Mesenchymal stem cell (in vitro differentiated cells and primary cell): ENCODE results near the gene DNAJC6.

Experiments used
- DNase-seq: peaks from one replicate; pipeline ENCODE4 v3.0.0-alpha.2; 2013
- H2AFZ ChIP-seq: one replicate; pipeline ENCODE4 v1.6.1; 2013; ENCODE audit warnings: low read depth, mild to moderate bottlenecking, control low read depth, inconsistent platforms, low read length, moderate library complexity
- H2AK5ac ChIP-seq: 2 replicates; pipeline ENCODE4 v1.6.1; 2013; ENCODE audit warnings: low read length, moderate library complexity, mild to moderate bottlenecking, inconsistent platforms; ENCODE audit not compliant: severe bottlenecking
- H2BK120ac ChIP-seq: one replicate; pipeline ENCODE4 v1.6.1; 2013; ENCODE audit warnings: low read depth, mild to moderate bottlenecking, inconsistent platforms, low read length, moderate library complexity
- H2BK12ac ChIP-seq, 2 experiments: one replicate each; pipeline ENCODE4 v1.6.1; 2013; ENCODE audit warnings: inconsistent platforms in 2 of 2, low read length in 2 of 2, mild to moderate bottlenecking in 2 of 2, moderate library complexity in 2 of 2, control low read depth in 1 of 2
- H2BK15ac ChIP-seq: one replicate; pipeline ENCODE4 v1.6.1; 2013; ENCODE audit warnings: mild to moderate bottlenecking, low read depth, inconsistent platforms; ENCODE audit not compliant: poor library complexity, severe bottlenecking
- H2BK5ac ChIP-seq: 2 replicates; pipeline ENCODE4 v1.6.1; 2013; ENCODE audit warnings: low read depth, mild to moderate bottlenecking, low read length, control low read depth, inconsistent platforms; ENCODE audit not compliant: poor library complexity, severe bottlenecking
- H3K14ac ChIP-seq, 2 experiments: one replicate each; pipeline ENCODE4 v1.6.1; 2013; ENCODE audit warnings: inconsistent platforms in 2 of 2, low read length in 2 of 2, control low read depth in 1 of 2, mild to moderate bottlenecking in 1 of 2, moderate library complexity in 1 of 2
- H3K18ac ChIP-seq, 2 experiments: one replicate each; pipeline ENCODE4 v1.6.1; 2013; ENCODE audit warnings: inconsistent platforms in 2 of 2, low read length in 2 of 2, control low read depth in 1 of 2, low read depth in 1 of 2, mild to moderate bottlenecking in 1 of 2
- H3K23ac ChIP-seq, 2 experiments: one replicate each; pipeline ENCODE4 v1.6.1; 2013; ENCODE audit warnings: inconsistent platforms in 2 of 2, low read length in 2 of 2, mild to moderate bottlenecking in 2 of 2, moderate library complexity in 2 of 2, control low read depth in 1 of 2
- H3K27ac ChIP-seq: 2 replicates; pipeline ENCODE4 v1.5.1; 2013; ENCODE audit warnings: mild to moderate bottlenecking, moderate library complexity, low read length, control low read depth, inconsistent platforms; ENCODE audit not compliant: poor library complexity, severe bottlenecking
- H3K27me3 ChIP-seq, 2 experiments: 2 replicates each; pipeline versions ENCODE4 v1.6.1 to v1.7.0; 2013; ENCODE audit warnings: low read length in 2 of 2, mild to moderate bottlenecking in 2 of 2, moderate library complexity in 2 of 2, control low read depth in 1 of 2, inconsistent platforms in 1 of 2; ENCODE audit not compliant: control insufficient read depth in 1 of 2, insufficient read depth in 1 of 2
- H3K36me3 ChIP-seq, 2 experiments: 2 replicates each; pipeline versions ENCODE4 v1.6.1 to v1.7.0; 2013; ENCODE audit warnings: low read length in 2 of 2, control low read depth in 1 of 2, inconsistent platforms in 1 of 2, low read depth in 1 of 2, mild to moderate bottlenecking in 1 of 2; ENCODE audit not compliant: insufficient read depth in 2 of 2, control insufficient read depth in 1 of 2
- H3K4ac ChIP-seq, 2 experiments: one replicate each; pipeline ENCODE4 v1.6.1; 2013; ENCODE audit warnings: inconsistent platforms in 2 of 2, low read length in 2 of 2, mild to moderate bottlenecking in 2 of 2, moderate library complexity in 2 of 2, control low read depth in 1 of 2, low read depth in 1 of 2
- H3K4me1 ChIP-seq: 2 replicates; pipeline ENCODE4 v1.6.1; 2013; ENCODE audit warnings: low read depth, low read length, control low read depth; ENCODE audit not compliant: control insufficient read depth, insufficient read depth
- H3K4me2 ChIP-seq: 2 replicates; pipeline ENCODE4 v1.6.1; 2013; ENCODE audit warnings: low read length, mild to moderate bottlenecking, inconsistent platforms; ENCODE audit not compliant: poor library complexity, severe bottlenecking
- H3K4me3 ChIP-seq, 2 experiments: 2 replicates each; pipeline versions ENCODE4 v1.5.1 to v1.7.0; 2013; ENCODE audit warnings: low read length in 2 of 2, mild to moderate bottlenecking in 2 of 2, control low read depth in 1 of 2, low read depth in 1 of 2; ENCODE audit not compliant: insufficient read depth in 1 of 2
- H3K79me1 ChIP-seq: replicated peaks from 2 replicates; pipeline ENCODE4 v1.6.1; 2013; ENCODE audit warnings: mild to moderate bottlenecking, control low read depth, low read length, inconsistent platforms; ENCODE audit not compliant: poor library complexity, severe bottlenecking
- H3K9ac ChIP-seq: 2 replicates; pipeline ENCODE4 v1.7.0; 2013; ENCODE audit warnings: mild to moderate bottlenecking, low read length, moderate library complexity
- H3K9me3 ChIP-seq: 2 replicates; pipeline ENCODE4 v1.7.0; 2013; ENCODE audit warnings: mild to moderate bottlenecking, low read length; ENCODE audit not compliant: control insufficient read depth
- H4K8ac ChIP-seq: one replicate; pipeline ENCODE4 v1.6.1; 2013; ENCODE audit warnings: inconsistent platforms, mild to moderate bottlenecking, low read length, moderate library complexity
- H4K91ac ChIP-seq: one replicate; pipeline ENCODE4 v1.6.1; 2013; ENCODE audit warnings: mild to moderate bottlenecking, low read length, inconsistent platforms
- WGBS: methylation state at CpG from one replicate; pipeline ENCODE4 v1.1.7; 2013; ENCODE audit warnings: mixed read lengths; 5-methylcytosine and 5-hydroxymethylcytosine counted together

Gene DNAJC6

GRCh38 chr1:65362545-65362944, 53.2 kb downstream of the DNAJC6 start:
- 80% methylated on average over 2 of the region's 3 CpGs for WGBS
- no peak overlapping the region for H3K4me2 ChIP-seq

DNA sequence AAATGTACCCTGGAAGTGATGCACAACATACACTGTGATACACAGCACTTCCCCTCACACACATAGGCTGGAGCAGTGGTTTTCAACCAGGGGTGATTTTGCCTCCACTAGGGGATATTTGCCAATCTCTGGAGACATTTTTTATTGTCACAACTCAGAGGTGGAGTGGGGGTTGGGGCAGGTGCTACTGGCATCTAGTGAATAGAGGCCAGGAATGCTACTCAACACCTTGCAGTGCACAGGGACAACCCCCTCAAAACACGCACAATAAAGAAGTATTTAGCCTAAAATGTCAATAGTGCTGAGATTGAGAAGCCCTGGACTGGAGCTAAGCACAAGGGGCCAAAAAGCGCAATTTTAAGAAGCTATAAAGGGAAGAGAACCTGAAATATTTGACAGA, 54.1 kb downstream of the DNAJC6 start:
- no peak overlapping the region for H4K8ac ChIP-seq
- no peak overlapping the region for H3K18ac ChIP-seq
- no peak overlapping the region for H3K4me3 ChIP-seq
- H3K14ac ChIP-seq, result no peak overlapping the region
- no peaks in the 10 kb centered on the region for H3K9me3 ChIP-seq
- H2AFZ ChIP-seq, result no peak overlapping the region
- H2BK5ac ChIP-seq, result no peak overlapping the region
- no peak overlapping the region for H3K4ac ChIP-seq
- DNase-seq, result no peak
- peaks cover 3% of the 10 kb centered on the region for H3K79me1 ChIP-seq
- 100% methylated on average over 2 of the region's 2 CpGs for WGBS
- no peak overlapping the region for H2BK120ac ChIP-seq
- no peaks in the 10 kb centered on the region for H3K27me3 ChIP-seq
- H2BK12ac ChIP-seq, result no peak overlapping the region
- H3K27ac ChIP-seq, result no peak overlapping the region
- H3K36me3 ChIP-seq, result no peaks in the 10 kb centered on the region
- H3K9ac ChIP-seq, result no peak overlapping the region
- H3K4me1 ChIP-seq, result no peaks in the 10 kb centered on the region
- no peak overlapping the region for H3K4me2 ChIP-seq
- no peak overlapping the region for H2AK5ac ChIP-seq
- H2BK15ac ChIP-seq, result no peak overlapping the region
- H3K23ac ChIP-seq, result no peak overlapping the region
- H4K91ac ChIP-seq, result no peak overlapping the region

More at GRCh38 chr1:65362545-65362944, 53.2 kb downstream of the DNAJC6 start:
- no peak overlapping the region for H2BK12ac ChIP-seq
- no peak overlapping the region for H4K8ac ChIP-seq
- H2BK120ac ChIP-seq, result no peak overlapping the region
- no peak overlapping the region for H3K4ac ChIP-seq
- H2BK15ac ChIP-seq, result no peak overlapping the region
- H3K9ac ChIP-seq, result no peak overlapping the region
- H2AK5ac ChIP-seq, result no peak overlapping the region
- no peak for DNase-seq
- H3K36me3 ChIP-seq, result no peaks in the 10 kb centered on the region
- H3K23ac ChIP-seq, result no peak overlapping the region
- H3K79me1 ChIP-seq, result peaks cover 3% of the 10 kb centered on the region
- no peaks in the 10 kb centered on the region for H3K9me3 ChIP-seq
- no peak overlapping the region for H4K91ac ChIP-seq
- no peak overlapping the region for H3K14ac ChIP-seq
- no peak overlapping the region for H3K27ac ChIP-seq
- H3K18ac ChIP-seq, result no peak overlapping the region
- no peaks in the 10 kb centered on the region for H3K27me3 ChIP-seq
- no peak overlapping the region for H3K4me3 ChIP-seq
- H2BK5ac ChIP-seq, result no peak overlapping the region
- H3K4me1 ChIP-seq, result no peaks in the 10 kb centered on the region
- H2AFZ ChIP-seq, result no peak overlapping the region

DNA sequence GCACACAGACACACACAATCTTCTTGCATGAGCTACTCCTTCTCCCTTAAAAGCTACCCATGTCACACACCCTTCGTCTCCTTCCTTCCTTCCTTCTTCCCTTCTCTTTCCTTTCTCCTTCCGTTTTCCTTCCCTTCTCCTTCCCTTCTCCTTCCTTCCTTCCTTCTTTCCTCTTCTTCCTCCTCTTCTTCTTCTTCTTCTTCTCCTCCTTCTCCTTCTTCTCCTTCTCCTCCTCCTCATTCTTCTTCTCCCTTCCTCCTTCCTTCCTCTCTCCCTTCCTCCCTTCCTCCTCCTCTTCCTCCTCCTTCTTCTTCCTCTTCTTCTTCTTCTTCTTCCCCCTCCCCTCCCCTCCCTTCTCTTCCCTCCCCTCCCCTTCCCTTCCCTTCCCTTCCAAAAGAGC, 59.1 kb downstream of the DNAJC6 start:
- DNase-seq, result no peak
- H3K14ac ChIP-seq, result no peak overlapping the region
- no peaks in the 10 kb centered on the region for H3K9me3 ChIP-seq
- H3K4me1 ChIP-seq, result no peaks in the 10 kb centered on the region
- no peak overlapping the region for H4K8ac ChIP-seq
- H2BK12ac ChIP-seq, result no peak overlapping the region
- no peaks in the 10 kb centered on the region for H3K27me3 ChIP-seq
- no peak overlapping the region for H2AFZ ChIP-seq
- no peak overlapping the region for H3K4me2 ChIP-seq
- H3K4ac ChIP-seq, result no peak overlapping the region
- no peak overlapping the region for H2BK5ac ChIP-seq
- no peaks in the 10 kb centered on the region for H3K36me3 ChIP-seq
- H3K23ac ChIP-seq, result no peak overlapping the region
- no peak overlapping the region for H2AK5ac ChIP-seq
- no peak overlapping the region for H2BK15ac ChIP-seq
- H3K4me3 ChIP-seq, result no peak overlapping the region
- no peak overlapping the region for H3K18ac ChIP-seq
- WGBS, result 92% methylated on average over 2 of the region's 2 CpGs
- no peak overlapping the region for H2BK120ac ChIP-seq
- H3K27ac ChIP-seq, result no peak overlapping the region
- no peak overlapping the region for H3K9ac ChIP-seq
- H4K91ac ChIP-seq, result no peak overlapping the region
- no peaks in the 10 kb centered on the region for H3K79me1 ChIP-seq

DNA sequence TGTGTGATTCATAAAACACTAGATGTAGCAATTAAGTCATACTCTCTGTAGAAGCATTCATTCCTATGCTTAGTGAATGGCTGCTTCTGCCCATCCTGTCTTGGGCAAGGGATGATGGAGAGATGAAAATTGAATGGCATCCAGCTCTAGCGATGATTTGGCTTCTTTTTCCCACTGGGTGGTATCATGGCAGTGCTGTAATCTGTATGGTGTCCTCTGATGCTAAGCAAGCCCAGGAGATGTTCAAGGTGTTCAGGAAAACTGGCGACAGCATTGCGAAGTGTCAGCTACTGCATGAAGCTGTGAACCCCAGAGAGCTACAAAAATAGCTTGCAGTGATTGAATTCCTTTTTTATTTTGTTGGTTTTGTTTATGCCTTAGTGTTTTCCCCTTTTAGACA, 62.2 kb downstream of the DNAJC6 start:
- H2AFZ ChIP-seq, result no peak overlapping the region
- no peak overlapping the region for H3K27ac ChIP-seq
- WGBS, result 96% methylated on average over 3 of the region's 3 CpGs
- no peak overlapping the region for H3K14ac ChIP-seq
- H2AK5ac ChIP-seq, result no peak overlapping the region
- H3K4ac ChIP-seq, result no peak overlapping the region
- H3K23ac ChIP-seq, result peak overlapping the region in 1 of 2 experiments; percentile 14
- H2BK12ac ChIP-seq, result no peak overlapping the region
- no peak for DNase-seq
- no peak overlapping the region for H3K9ac ChIP-seq
- no peaks in the 10 kb centered on the region for H3K4me1 ChIP-seq
- H4K91ac ChIP-seq, result no peak overlapping the region
- no peak overlapping the region for H2BK5ac ChIP-seq
- H3K4me2 ChIP-seq, result no peak overlapping the region
- no peak overlapping the region for H2BK15ac ChIP-seq
- no peaks in the 10 kb centered on the region for H3K9me3 ChIP-seq
- H3K4me3 ChIP-seq, result no peak overlapping the region
- no peaks in the 10 kb centered on the region for H3K79me1 ChIP-seq
- peak overlapping the region in 1 of 2 experiments; percentile 2 for H3K18ac ChIP-seq
- H3K36me3 ChIP-seq, result no peaks in the 10 kb centered on the region
- H3K27me3 ChIP-seq, result no peaks in the 10 kb centered on the region
- no peak overlapping the region for H2BK120ac ChIP-seq
- H4K8ac ChIP-seq, result no peak overlapping the region
